Activated CD8-positive, alpha-beta memory T cell treated with anti-CD3 and anti-CD28 coated beads for 4 hours (primary cell): ENCODE results near the gene KCTD6.

ENCODE experiments used
- DNase-seq, 2 donors: peaks; one replicate each; pipeline ENCODE4 v3.0.0-alpha.2; 2020; ENCODE audit warnings: low read depth in 2 of 2

KCTD6 gene

DNA sequence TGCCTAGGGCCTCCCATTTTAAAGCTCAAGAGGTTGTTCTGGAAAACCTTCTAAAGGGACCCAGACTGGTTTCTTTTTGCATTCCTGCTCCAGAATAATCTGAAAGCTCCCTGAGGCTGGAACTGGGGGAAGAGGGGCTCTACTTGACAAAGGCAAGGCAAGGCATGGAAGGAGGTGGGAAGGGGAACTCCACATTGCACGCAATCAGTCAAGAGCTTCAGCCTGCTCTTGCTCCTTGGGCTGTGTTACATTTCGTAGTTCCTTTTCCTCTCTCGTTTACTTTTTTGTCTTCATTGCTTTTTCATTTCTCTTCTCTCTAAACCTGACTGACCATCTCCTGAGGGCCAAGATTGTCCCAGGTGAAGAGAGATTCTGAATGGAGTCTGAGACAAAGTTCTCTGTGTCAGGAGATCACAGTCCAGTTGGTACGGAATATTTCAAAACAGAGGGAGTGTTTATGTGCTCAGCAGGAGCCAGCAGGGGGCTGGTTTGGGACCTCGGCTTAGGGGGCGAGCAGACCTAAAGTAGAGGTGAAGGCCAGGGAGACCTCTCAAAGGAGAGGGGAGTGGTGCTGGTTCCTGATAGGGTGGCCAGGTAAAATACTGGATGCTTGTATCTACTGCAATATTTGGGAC, 6.0 kb upstream of the KCTD6 start:
- DNase-seq, result no peak

DNA sequence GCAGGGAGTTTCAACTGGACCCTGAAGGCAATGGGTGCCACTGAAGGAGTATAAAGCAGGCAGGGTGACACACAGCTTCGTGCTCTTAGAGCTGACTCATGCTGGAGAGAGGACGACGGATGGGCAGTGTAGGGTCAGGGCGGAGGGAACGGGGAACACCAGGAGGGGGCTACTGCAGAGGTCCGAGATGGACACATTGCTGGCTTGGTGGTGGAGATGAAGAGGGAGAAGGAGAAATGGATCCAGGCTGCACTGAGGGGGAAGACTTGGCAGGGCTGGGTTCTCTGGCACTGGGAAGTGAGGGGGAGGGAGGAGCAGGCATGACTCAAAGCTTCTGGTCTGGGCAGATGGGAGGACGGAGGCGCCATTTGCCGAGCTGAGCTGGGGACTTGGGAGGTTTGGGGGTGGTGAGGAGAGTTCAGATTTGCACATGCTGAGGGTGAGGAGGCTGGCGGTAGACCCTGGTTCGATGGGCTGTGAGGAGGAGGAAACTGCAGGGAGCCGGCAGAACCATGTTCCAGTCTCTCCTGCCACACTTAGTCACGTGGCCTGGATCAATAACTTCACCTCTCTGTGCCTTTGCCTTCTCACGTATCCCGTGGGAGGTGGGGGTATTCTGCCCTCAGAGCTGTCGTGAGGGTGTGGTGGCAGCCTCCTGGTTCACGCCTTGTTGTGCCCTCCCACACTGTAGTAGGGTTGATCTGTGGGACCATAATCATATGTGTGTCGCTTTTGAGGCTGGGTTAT, 4.6 kb upstream of the KCTD6 start:
- no peak for DNase-seq

DNA sequence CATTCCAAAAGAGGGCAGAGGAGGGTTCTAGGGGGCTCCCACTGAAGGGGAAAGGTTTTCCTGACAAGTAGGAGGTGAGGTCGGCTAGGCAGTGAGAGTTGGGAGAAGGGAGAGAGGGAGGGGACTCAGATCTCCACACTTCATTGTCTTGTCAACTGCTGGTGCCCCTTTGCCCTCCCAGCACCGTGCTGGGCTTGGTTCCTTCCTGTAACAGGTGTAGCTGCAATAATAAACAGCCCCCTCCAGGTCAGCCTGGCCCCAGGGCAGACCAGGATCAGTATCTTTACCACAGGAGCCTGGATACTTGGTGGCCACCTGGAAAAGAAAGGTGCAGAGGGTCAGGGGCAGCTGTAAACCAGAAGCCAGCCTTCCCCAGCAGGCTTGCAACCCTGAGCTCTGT, 2.9 kb upstream of the KCTD6 start:
- no peak for DNase-seq

DNA sequence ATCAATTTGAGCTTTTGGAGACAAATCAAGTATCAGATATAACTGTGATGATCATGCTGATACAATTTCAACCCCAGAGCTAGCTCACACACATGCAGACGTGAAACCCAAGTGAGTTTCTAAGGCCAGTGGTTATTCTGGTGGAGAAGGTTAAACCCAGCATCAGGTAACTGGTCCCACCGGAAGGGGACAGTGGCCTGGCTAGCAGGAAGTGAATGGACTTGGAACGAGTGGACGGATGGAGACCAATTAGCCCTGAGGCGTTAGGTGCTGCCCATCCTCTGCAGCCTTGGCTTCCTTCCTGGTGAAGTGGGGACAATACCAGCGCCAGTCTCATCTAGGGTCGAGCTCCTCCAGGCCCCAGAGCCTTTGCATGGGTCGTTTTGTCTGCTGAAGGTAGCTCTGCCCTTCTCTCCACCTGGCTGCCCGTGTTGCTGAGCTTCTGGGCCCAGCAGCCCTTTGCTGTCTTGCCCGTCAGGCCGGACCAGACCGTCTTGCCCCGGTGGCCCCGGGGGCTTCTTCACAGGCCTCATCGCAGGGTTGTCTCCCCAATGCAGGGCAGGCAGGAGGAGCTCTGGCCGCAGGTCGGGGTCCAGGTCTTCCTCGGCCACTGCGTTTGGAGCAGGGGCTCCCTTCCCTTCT, 915 bp upstream of the KCTD6 start:
- no peak for DNase-seq

DNA sequence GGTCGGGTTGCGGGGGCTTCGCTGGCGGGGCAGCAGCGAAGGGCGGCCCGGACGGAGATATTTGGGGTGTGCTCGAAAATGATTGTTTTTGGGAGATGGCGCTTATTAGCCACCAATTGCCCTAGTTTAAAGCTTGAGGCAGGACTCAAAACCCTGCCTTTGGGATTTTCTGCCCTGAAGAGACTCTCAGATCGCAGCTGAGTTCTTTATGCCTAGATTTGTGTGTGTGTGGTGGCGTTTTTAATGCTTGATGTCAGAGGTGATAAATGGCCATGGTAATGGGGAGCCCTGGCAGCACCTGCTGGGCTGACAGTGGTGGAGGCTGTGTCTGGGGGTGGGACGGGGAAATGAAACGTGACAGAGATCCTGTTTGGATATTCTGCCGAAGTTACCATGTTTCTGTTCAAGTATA, 604 bp downstream of the KCTD6 start:
- no peak for DNase-seq

DNA sequence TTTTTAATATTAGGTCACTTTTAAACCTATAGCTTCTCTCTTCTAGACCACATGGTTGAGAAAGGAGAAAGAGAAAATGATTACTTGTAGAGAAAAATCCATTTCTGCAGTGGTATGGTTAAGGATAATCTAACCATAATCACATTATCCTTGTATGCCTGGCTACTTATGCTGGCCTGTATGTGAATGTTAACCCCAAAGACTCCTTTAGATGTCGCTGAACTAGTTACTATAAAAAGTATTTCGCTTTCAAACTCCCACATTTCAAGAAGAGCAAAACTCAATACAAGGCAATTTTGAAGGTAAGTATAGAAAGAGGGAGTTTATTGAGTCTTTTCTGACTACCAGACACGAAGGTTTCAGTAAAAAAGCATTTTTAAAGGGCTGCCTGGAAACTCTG, 2.2 kb downstream of the KCTD6 start:
- DNase-seq, result no peak

DNA sequence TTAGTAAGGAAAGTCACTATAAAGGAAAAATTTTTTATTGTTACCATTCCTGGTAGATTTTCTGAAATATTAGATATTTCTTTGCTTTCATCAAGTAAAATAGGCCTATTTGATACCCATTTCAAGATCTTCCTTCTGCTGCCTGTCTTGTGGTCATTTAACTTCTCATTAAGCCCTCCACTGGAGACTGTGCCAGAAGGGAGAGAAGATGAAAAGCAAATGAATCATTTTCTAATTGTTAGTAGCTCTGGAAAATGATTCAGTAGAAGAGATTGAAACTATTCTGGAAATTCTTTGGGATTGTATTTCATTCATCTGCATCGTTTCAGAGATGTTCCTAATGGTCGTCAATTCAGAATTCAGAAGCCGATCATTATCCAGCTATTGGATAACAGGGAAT, 3.2 kb downstream of the KCTD6 start:
- DNase-seq, result no peak

DNA sequence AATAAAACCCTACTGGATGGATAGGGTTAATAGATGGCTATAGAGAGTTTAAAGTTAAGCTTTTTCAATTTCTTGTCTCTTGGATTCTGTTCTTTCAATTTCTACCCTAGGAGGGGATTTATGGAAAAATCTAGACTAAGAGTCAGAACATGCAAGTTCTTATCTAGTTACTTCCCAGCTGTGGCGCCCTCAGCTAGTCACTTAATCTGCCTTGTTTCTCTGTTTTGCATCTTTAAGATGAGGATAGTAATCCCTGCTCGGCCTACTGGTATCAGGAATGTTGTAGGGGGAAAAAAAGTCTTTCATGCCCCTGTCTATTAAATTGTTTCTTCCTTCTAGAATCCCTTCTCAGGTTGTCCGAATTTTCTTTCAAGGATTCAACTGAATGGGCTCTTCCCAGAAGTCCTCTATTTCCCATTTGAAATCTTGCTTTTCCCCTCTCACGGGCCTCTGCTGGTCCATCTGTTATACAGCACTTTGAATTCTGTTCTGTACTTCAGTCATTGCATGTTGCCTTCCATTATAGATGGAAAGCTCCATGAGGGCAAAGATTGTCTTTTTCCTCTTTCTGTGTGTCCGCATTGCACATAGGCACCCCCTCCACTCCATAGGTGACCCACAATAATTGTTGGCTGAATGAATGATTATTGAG, 4.4 kb downstream of the KCTD6 start:
- no peak for DNase-seq

DNA sequence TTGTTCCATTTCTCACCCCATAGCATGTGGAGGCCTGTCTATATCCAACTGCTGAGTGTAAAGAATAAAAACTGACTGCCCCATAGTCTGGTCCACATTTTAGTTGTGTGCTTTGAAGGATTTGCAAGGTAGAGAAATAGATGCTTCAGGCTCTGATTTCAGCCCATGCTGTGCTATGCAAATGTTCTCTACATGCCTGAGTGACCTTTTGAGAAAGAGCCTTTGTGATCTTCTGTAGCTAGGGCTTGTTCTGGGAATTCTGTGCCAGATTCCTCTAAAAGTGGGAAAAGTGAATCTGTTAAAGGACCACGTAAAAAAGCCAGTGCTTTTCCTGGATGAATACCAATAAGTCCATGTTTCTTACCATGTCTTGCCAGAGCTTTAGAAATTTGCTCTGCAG, 5.2 kb downstream of the KCTD6 start:
- no peak for DNase-seq

DNA sequence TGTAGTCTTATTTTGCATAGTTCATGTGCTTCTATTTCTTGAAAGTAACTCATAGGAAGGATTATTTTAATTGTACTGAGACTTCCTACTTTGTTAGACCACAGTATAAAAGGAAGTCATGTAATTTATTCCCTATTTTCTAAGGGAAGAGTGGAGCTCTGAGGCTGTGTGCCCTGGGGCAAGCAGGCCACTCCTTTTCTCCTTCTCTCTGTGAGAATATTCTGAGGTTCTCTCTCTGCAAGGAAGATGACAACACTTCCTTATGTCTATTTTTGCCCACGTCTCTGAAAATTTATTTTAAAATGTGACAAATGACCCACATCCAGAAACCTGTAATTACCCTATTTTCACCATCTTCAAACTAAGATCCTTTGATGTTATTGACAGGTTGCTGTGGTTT, 11.0 kb downstream of the KCTD6 start:
- no peak for DNase-seq

DNA sequence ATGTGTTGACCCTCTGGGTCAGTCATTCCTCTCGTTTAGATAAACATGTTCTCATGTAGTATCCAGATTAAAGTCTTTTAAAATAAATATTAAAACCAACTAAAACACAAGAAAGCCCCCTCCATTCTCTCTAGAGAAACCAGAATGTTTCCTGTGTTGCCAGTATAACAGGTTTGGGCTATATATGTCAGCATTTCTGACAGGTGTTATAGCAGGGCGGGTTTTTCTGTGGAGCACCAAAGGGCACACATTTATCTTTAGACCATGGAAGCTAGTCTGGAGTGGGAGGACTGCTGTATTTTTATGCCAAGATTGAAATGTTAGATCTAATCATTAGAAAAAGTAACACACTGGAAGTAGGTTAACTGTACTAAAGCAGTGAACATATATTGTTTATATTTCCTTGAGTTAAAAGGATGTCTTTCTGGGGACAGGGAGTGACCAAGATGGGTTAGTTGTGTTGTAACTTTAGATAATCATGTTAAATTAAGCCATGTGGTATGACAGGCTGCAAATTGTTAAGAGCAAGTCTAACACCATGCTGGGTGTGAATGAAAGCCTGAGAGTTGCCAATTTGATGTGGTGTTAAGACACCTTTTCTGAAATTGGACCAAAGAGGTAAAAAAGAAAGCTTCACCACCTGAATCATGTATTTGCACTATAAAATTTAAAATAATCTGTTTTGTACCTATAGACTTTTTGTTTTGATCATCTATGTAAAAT, 15.6 kb downstream of the KCTD6 start:
- no peak for DNase-seq

DNA sequence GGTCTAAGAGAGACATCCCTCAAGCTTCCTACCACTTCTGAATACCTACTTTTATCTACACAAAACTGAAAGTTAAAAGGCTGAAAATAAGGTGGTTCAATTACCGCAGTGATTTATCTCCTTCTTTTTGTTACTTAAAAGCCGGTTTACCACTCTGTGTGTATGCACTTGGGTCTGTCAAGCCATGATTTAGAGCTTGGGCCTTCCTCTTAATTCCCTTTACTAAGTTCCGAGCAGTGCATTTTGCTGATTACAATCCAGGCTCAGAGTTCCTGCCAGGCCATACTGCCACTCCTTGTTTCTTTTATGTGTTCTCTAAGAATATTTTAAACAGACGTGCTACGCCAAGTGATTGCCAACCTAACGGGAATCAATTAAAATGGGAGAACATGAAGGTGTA, 16.5 kb downstream of the KCTD6 start:
- DNase-seq, result no peak

DNA sequence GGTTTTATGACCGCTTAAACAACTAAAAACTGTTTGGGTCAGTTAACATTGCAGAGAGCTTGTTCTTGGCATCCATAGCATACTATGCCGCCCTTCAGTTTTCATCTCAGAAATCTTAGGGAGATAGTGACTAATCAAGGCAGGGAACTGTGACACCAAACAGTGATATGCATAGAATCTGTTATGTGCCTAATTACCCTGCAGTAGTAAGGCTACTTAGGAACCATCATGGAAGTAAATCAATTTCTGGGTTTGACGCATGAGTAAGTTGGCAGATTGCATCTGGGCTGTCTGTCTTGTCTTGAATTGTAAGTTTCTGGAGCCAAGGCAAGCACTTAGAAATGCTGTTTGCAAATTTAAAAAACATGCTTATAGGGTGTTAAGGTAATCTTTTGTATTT, 22.5 kb downstream of the KCTD6 start:
- DNase-seq, result no peak

DNA sequence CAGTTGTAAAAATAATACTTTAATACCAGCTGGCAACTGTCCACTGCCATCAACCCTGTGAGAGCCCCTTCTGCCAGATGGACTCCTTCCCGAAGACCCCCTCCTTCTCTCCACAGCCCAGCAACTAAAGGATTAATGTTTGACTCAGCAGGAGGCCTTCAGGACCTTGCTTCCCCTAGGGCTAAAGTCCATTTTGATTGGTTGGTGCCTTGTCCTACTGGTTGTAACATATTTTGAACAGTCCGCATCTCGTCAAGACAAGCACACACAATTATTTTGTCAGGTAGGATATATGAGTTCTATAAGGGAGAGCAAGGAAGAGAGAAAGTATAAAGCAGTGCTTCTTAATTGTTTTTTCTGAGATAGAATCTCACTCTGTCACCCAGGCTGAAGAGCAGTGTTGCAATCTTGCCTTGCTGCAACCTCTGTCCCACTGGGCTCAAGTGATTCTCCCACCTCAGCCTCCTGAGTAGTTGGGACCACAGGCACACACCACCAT, 26.4 kb downstream of the KCTD6 start:
- no peak for DNase-seq

DNA sequence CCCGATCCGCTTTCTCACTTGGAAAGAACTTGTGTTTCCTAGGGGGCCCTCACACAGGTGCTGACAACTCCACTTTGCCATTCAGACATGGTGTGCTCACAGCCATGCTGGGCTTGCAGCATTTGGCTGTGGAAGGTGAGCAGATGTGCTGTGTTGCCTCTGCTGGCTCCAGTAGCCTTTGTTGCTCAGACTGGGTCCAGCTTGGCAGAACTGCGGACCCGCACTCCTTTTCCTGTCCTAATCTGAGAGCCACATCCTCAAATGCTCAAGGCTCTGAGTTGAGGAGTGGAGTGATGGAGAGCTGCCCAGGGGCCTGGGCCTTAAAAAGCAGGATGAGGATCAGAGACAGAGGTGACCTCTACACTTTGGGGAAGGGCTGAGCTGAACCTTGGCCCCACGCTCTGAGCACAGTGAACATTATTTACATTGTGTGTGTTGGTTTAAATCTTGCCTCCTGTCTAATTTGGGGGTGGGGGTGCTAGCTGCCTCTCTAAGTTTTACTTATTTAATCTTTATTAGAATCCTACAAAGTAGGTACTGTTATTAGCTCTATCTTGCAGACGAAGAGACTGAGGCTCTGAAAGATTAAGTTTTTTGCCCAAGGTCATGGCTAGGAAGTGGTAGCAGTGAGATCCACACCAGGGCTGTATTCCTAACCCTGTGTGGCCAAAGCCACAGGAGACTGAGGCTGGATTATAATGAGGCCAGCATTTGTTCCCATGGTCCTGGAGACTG, 27.9 kb downstream of the KCTD6 start:
- no peak for DNase-seq

DNA sequence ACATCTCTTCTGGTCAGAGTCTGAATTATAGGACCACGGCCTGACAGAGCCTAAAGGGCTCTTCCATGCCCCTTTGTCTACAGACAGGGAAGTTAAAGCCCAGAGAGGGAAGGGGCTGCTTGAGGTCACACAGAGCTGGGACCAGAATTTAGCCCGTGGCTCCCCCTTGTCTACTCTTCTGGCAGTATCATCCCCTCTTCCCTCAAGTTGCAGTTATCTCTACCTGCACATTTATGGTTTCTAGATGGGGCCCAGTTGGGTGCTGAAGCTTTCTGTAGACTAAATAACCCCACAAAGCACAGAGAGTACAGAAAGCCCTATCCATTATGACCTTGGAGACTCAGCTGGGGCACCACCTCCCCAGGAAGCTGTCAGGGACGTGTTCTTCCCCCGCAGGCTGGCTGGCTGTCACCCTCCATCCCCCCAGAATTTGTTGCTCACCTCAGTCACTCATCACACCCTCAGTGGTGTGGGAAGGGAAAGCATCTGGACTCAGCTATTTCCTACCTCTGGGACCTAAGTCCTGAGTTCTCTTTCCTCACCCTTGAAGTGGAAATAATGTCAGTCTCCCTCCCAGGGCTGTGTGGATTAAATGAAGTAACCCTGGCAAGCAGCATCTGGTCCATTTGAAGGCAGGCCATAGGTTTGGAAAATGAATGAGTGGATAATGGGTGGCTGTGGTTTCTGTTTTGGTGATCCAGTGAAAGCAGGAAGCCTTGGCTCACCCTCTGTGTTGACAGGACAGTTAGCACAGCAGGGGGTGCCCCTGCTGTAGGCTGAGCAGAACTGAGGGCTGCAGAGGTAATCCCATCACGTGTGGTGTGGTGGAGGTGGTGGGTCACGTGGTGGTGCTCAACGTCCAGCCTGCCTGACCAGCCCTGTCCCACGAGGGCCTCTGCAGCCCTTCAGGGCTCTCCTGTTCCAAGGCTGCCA, 28.8 kb downstream of the KCTD6 start:
- DNase-seq, result no peak

DNA sequence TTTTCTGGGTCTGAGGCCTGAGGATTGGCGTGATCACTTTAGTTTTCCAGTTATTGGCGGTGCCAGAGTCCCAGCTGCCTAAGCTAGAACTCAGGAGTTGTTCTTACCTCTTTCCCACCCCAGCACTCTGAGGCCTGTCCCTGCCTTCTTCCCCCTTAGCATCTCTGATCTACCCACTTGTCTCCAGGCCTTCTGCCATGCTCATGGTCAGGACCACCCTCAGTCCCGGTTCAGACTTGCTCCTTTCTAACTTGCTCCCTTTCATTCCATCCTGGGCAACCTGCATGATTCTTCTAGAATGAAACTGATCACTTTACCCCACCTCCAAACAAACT, 29.4 kb downstream of the KCTD6 start:
- DNase-seq, result no peak

DNA sequence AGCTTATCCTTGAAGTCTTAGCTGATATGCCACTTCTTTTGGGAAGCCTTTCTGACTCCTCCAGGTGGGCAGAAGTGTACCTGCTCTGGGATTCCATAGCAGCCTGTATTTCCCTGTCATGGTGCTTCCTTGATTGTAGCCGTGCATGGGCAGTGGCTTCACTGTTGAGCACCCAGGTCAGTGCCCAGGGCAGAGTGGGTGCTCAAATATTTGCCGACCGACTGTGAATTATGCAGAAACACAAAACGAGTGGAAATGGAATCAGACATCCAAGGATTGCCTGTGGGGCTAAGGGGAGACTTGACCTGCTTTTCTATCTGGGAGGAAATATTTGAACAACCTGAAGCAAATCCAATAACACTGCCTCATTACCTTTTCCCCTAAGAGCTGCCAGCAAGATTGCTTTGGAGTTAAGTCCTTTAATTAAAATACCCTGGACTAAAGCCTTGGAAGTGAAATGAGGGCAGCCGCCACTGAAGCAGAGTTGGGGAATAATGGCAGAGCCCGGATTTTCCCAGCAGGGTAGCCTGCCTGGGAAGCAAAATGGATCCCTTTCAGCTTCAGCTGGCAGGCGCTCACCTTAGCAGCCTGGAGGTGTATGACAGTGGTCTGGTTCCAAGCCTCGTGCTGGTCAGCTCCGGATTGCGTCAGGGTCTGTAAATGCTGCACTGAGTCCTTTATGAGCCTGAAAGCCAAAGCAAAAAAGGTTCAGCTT, 30.2 kb downstream of the KCTD6 start:
- no peak for DNase-seq

DNA sequence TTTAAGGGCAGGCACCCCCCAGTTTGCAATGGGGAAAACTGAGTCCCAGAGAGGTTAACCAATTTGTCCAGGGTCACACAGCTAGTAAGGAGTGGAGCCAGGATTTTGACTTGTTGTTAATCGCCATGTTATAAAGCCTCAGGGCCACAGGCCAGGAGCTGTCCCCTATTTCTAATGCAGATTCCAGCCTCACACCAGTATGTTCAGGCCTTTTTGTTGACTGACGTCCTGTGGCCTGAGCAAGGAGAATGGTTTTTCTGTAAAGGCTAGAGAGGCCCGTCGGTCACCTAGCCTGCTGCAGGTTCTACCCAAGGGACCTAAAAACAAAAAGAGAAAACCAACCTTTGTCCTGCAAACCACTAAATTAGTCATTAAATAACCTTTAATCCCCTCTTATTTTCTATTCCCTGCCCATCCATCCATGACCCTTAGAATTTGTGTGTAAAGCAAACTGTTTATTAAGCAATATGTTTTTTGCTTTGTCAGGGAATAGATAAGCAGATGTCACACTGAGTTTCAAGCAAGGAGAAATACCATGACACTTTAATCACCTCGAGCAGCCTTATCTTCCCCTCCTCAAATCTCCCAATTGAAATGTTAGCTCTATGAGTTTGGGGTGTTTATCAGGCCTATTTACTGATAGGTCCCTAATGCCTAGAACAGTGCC, 31.0 kb downstream of the KCTD6 start:
- DNase-seq, result no peak
